Subcutaneous abdominal adipose tissue (tissue), 5 donors: ENCODE results near the gene KRTAP2-1.
"Not testable (repeated sequence)": the region's sequence is repeated elsewhere in the genome, so short reads cannot be mapped to it uniquely, and the experiment has no call there.

Experiments used
- H3K27ac ChIP-seq: one replicate; pipeline ENCODE4 v1.7.0; 2013; ENCODE audit warnings: low read depth, mild to moderate bottlenecking, inconsistent platforms, low read length, moderate library complexity
- H3K27me3 ChIP-seq, 5 donors: one replicate each; pipeline ENCODE4 v1.7.0; 2013; ENCODE audit warnings: low read length in 5 of 5, inconsistent platforms in 1 of 5; ENCODE audit not compliant: control insufficient read depth in 5 of 5, insufficient read depth in 4 of 5
- H3K36me3 ChIP-seq, 5 donors: one replicate each; pipeline ENCODE4 v1.7.0; 2013; ENCODE audit warnings: low read length in 5 of 5; ENCODE audit not compliant: control insufficient read depth in 5 of 5, insufficient read depth in 5 of 5
- H3K4me1 ChIP-seq, 5 donors: one replicate each; pipeline ENCODE4 v1.7.0; 2013; ENCODE audit warnings: low read length in 5 of 5, mild to moderate bottlenecking in 3 of 5, moderate library complexity in 1 of 5; ENCODE audit not compliant: control insufficient read depth in 5 of 5, insufficient read depth in 5 of 5
- H3K4me3 ChIP-seq, 5 donors: one replicate each; pipeline ENCODE4 v1.7.0; 2013; ENCODE audit warnings: low read length in 5 of 5, low read depth in 1 of 5
- H3K9ac ChIP-seq, 5 donors: one replicate each; pipeline ENCODE4 v1.7.0; 2013; ENCODE audit warnings: low read length in 5 of 5, mild to moderate bottlenecking in 4 of 5, moderate library complexity in 3 of 5
- H3K9me3 ChIP-seq, 5 donors: one replicate each; pipeline ENCODE4 v1.7.0; 2013; ENCODE audit warnings: low read length in 5 of 5; ENCODE audit not compliant: control insufficient read depth in 5 of 5
- donor health status: healthy.
- donor health status: healthy.
- donor health status: healthy.
- donor health status: healthy.
- donor health status: healthy.

KRTAP2-1 gene

GRCh38 chr17:41058741-41059140, 11.6 kb upstream of the KRTAP2-1 start:
- Histone ChIP-seq H3K27me3 (peaks cover 0 to 7% (median 4%) of the 10 kb centered on the region in 5 donors), H3K36me3 (no peaks in the 10 kb centered on the region), H3K27ac (no peak overlapping the region)

DNA sequence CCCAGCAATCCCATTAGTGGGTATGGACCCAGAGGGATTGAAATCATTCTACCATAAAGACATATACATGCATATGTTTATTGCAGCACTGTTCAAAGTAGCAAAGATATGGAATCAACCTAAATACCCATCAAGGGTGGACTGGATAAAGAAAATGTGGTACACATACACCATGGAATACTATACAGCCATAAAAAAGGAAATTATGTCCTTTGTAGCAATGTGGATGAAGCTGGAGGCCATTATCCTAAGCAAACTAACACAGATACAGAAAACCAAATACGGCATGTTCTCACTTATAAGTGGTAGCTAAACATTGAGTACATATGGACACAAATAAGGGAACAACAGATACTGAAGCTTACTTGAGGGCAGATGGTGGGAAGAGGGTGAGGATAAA, 10.4 kb upstream of the KRTAP2-1 start:
- Histone ChIP-seq H3K9me3 (peaks cover 0 to 4% (median 3%) of the 10 kb centered on the region in 5 donors), H3K36me3 (no peaks in the 10 kb centered on the region), H3K27me3 (peaks cover 0 to 7% (median 4%) of the 10 kb centered on the region in 5 donors), H3K4me1 (no peaks in the 10 kb centered on the region), H3K27ac (no peak overlapping the region), H3K9ac (no peak overlapping the region), H3K4me3 (no peak overlapping the region)

More at GRCh38 chr17:41058741-41059140, 11.6 kb upstream of the KRTAP2-1 start:
- no peak overlapping the region for H3K4me3 ChIP-seq
- peaks cover 0 to 4% (median 3%) of the 10 kb centered on the region in 5 donors for H3K9me3 ChIP-seq
- H3K4me1 ChIP-seq: no peaks in the 10 kb centered on the region
- H3K9ac ChIP-seq: no peak overlapping the region

DNA sequence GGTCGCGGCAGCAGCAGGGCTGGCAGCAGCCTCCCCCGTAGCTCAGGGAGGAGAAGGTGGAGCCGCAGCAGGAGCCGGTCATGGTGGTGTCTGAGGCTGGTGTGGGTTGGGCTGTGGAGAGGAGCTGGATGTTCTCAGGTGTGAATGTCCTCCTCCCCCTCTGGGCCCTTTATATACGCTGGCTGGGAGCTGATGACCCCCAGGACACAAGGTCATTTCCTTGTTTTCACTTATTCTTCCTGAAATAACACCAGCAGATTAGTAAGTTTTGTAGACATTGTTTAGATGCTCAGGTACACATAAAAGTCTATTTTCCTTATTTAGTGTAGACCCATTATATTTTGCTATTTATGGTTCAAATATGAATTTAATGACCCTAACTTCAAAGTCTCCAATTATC, 8.0 kb upstream of the KRTAP2-1 start, which contains the start of gene KRTAP2-2:
Gene KRTAP2-2, minus strand, starts transcription at position 101 of the 400 bp plus-strand sequence. Its CDS starts 19 bp downstream, at position 82.
- not testable (repeated sequence) for H3K27me3 ChIP-seq, H3K9me3 ChIP-seq, H3K27ac ChIP-seq, H3K36me3 ChIP-seq, H3K4me1 ChIP-seq, H3K9ac ChIP-seq, H3K4me3 ChIP-seq

DNA sequence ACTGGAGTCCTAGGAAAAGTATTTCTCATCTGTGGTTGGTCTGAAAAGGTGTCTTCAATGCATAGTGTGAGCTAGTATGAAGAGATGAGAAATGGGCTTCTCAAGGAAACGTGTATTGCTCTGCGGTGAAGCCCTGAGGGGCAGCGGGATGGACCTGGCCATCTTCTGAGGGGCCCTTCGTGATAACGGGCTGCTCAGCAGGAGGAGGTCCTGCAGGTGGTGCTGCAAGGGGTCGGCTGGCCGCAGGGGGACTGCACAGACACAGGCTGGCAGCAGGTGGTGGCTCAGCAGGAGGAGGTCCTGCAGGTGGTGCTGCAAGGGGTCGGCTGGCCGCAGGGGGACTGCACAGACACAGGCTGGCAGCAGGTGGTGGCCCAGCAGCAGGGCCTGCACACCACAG, 7.4 kb upstream of the KRTAP2-1 start:
- H3K4me1 ChIP-seq, H3K4me3 ChIP-seq, H3K36me3 ChIP-seq, H3K9me3 ChIP-seq, H3K9ac ChIP-seq, H3K27ac ChIP-seq, H3K27me3 ChIP-seq: not testable (repeated sequence)

GRCh38 chr17:41054025-41054424, 6.9 kb upstream of the KRTAP2-1 start:
- peaks cover 0 to 4% (median 3%) of the 10 kb centered on the region in 5 donors for H3K9me3 ChIP-seq
- no peak overlapping the region for H3K9ac ChIP-seq
- peaks cover 0 to 4% (median 2%) of the 10 kb centered on the region in 5 donors for H3K27me3 ChIP-seq
- no peaks in the 10 kb centered on the region for H3K36me3 ChIP-seq
- no peaks in the 10 kb centered on the region for H3K4me1 ChIP-seq
- H3K4me3 ChIP-seq: no peak overlapping the region
- no peak overlapping the region for H3K27ac ChIP-seq

DNA sequence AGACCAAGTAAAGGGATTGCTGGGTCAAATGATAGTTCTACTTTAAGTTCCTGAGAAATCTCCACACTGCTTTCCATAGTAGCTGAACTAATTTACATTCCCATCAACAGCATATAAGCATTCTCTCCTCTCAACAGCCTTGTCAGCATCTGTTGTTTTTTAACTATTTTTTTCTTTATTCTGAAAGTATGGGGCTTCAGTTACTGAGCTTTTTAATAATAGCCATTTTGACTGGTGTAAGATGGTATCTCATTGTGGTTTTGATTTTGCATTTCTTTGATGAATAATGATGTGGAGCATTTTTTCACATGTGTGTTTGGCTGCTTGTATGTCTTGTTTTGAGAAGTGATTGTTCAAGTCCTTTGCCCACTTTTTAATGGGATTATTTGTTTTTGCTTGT, 5.5 kb upstream of the KRTAP2-1 start:
- Histone ChIP-seq H3K9me3 (peaks cover 0 to 3% (median 2%) of the 10 kb centered on the region in 5 donors), H3K4me1 (no peaks in the 10 kb centered on the region), H3K27me3 (peaks cover 0 to 9% (median 2%) of the 10 kb centered on the region in 5 donors), H3K36me3 (no peaks in the 10 kb centered on the region), H3K27ac (no peak overlapping the region), H3K4me3 (no peak overlapping the region), H3K9ac (no peak overlapping the region)

GRCh38 chr17:41049110-41049509, 2.0 kb upstream of the KRTAP2-1 start:
- no peak overlapping the region for H3K4me3 ChIP-seq
- H3K27me3 ChIP-seq: peaks cover 0 to 10% (median 3%) of the 10 kb centered on the region in 5 donors
- H3K9me3 ChIP-seq: no peaks in the 10 kb centered on the region
- H3K9ac ChIP-seq: no peak overlapping the region
- H3K27ac ChIP-seq: no peak overlapping the region
- H3K4me1 ChIP-seq: no peaks in the 10 kb centered on the region
- no peaks in the 10 kb centered on the region for H3K36me3 ChIP-seq

DNA sequence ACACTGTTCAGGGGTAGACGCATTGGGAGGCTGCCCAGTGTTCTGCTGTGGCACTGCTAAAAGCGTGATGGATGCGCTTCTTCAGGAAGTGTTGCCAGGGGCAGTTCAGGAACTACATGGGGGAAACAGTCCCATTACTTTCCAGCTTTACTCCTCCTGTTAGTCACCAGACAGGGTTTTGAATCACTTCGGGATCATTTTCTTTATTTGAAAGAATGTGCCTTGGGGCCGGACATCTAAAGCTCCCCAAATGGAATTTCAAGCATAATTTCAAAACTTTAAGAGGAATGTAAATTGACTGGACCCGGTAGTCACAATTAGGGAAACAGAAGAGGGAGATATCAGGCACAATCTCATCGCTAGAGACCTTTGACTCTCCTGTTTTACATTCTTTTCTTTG, 1.3 kb upstream of the KRTAP2-1 start:
- no peak overlapping the region for H3K27ac ChIP-seq
- peaks cover 0 to 10% (median 3%) of the 10 kb centered on the region in 5 donors for H3K27me3 ChIP-seq
- H3K9me3 ChIP-seq: peaks cover 0 to under 1% (median 0%) of the 10 kb centered on the region in 5 donors
- no peak overlapping the region for H3K4me3 ChIP-seq
- H3K36me3 ChIP-seq: no peaks in the 10 kb centered on the region
- H3K4me1 ChIP-seq: no peaks in the 10 kb centered on the region
- no peak overlapping the region for H3K9ac ChIP-seq

GRCh38 chr17:41042953-41043352, 4.2 kb downstream of the KRTAP2-1 start:
- Histone ChIP-seq H3K27ac (no peak overlapping the region), H3K9ac (no peak overlapping the region), H3K36me3 (no peaks in the 10 kb centered on the region)

DNA sequence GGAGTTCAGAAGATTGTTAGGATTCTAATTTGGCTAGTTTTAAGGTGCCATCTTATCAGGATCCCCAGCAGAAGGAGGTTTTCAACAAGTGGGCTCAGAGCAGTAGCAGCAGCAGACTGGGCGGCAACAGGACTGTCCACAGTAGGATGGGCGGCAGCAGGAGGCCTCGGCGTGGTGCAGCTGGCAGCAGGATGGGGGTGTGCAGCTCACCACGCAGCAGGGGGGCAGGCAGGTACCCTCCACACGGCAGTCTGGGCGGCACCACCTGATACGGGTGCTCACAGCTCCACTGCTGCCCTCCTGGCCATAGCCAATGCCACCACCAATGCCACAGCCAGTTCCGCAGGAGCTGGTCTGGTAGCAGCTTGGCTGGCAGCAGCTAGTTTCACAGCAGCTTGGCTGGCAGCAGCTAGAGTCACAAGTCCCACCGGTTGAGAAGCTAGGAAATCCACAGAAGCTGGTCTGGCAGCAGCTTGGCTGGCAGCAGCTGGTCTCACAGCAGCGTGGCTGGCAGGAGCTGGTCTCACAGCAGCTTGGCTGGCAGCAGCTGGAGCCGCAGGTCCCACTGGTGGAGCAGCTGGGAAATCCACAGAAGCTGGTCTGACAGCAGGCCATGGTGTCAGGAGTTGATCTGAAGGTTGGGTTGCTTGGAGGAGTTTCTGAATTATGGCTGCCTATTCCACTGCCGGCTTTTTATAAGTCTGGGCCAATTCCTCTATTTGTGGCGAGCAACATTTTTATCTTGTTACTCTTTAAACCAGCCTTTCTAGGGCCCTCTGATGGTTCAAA, 6.1 kb downstream of the KRTAP2-1 start, which contains the start of gene KRTAP1-1:
Gene KRTAP1-1, minus strand, starts transcription at position 668 of the 789 bp plus-strand sequence. Its CDS starts 53 bp downstream, at position 615.
- not testable (repeated sequence) for H3K27ac ChIP-seq, H3K36me3 ChIP-seq, H3K4me3 ChIP-seq, H3K9ac ChIP-seq, H3K9me3 ChIP-seq, H3K4me1 ChIP-seq, H3K27me3 ChIP-seq

More at GRCh38 chr17:41042953-41043352, 4.2 kb downstream of the KRTAP2-1 start:
- no peaks in the 10 kb centered on the region for H3K4me1 ChIP-seq
- peaks cover 0 to 5% (median 0%) of the 10 kb centered on the region in 5 donors for H3K27me3 ChIP-seq
- H3K9me3 ChIP-seq: peaks cover 0 to 2% (median 0%) of the 10 kb centered on the region in 5 donors
- H3K4me3 ChIP-seq: no peak overlapping the region
